Spleen (tissue), 11 donors: ENCODE data around the gene PACRG. TPM values are rescaled to one million over a fixed set of nuclear protein-coding genes. Genes with fewer than 3 reads are reported as not detected.

Experiments
- DNase-seq: peaks from one replicate; pipeline ENCODE4 v3.0.0-alpha.2; 2020
- H3K27ac ChIP-seq, 8 donors: fragments of 200-600 bp; sonication (generic) in 7 of 8; 1 replicate in 4 of 8; 2 replicates in 4 of 8; pipeline versions ENCODE4 v1.5.0 to v1.8.0; 2016 to 2021; ENCODE audit warnings: inconsistent platforms in 4 of 8, mild to moderate bottlenecking in 4 of 8, moderate library complexity in 1 of 8
- H3K27me3 ChIP-seq, 7 donors: fragments of 200-600 bp; sonication (generic) in 6 of 7; replicated peaks in 1 of 7; 1 replicate in 4 of 7; 2 replicates in 3 of 7; pipeline versions ENCODE4 v1.5.0 to v1.8.0; 2016 to 2021; ENCODE audit warnings: inconsistent platforms in 3 of 7, mild to moderate bottlenecking in 1 of 7
- H3K36me3 ChIP-seq, 6 donors: fragments of 200-600 bp; sonication (generic) in 5 of 6; 1 replicate in 4 of 6; 2 replicates in 2 of 6; pipeline versions ENCODE4 v1.5.0 to v1.8.0; 2016 to 2021; ENCODE audit warnings: inconsistent platforms in 2 of 6
- H3K4me1 ChIP-seq, 6 donors: fragments of 200-600 bp; sonication (generic) in 5 of 6; 1 replicate in 3 of 6; 2 replicates in 3 of 6; pipeline versions ENCODE4 v1.5.0 to v1.8.0; 2016 to 2021; ENCODE audit warnings: inconsistent platforms in 3 of 6
- H3K4me3 ChIP-seq, 8 donors: fragments of 200-600 bp; sonication (generic) in 7 of 8; 1 replicate in 4 of 8; 2 replicates in 4 of 8; pipeline versions ENCODE4 v1.5.0 to v1.8.0; 2016 to 2021; ENCODE audit warnings: inconsistent platforms in 4 of 8, mild to moderate bottlenecking in 4 of 8, moderate library complexity in 2 of 8
- H3K9me3 ChIP-seq, 8 donors: fragments of 200-600 bp; sonication (generic) in 7 of 8; 1 replicate in 4 of 8; 2 replicates in 4 of 8; pipeline versions ENCODE4 v1.5.0 to v1.8.0; 2016 to 2021; ENCODE audit warnings: inconsistent platforms in 4 of 8
- POLR2A ChIP-seq, 3 donors: fragments of 450-650 bp; IDR thresholded peaks; one replicate each; pipeline ENCODE4 v1.5.1; 2017; ENCODE audit warnings: antibody characterized with exemption in 3 of 3, mild to moderate bottlenecking in 1 of 3
- POLR2AphosphoS5 ChIP-seq, 3 donors: sonication (generic); formaldehyde crosslinking; IDR thresholded peaks; one replicate each; pipeline ENCODE4 v1.5.1; 2017; ENCODE audit warnings: antibody characterized with exemption in 3 of 3
- WGBS, 5 donors: extraction: QIAGEN DNeasy Blood & Tissue Kit in 3 of 5; methylation state at CpG; one replicate each; pipeline versions ENCODE4 v1.1.5 to v1.1.7; 2013 to 2018; 5-methylcytosine and 5-hydroxymethylcytosine counted together
- intact Hi-C: fragments of 100-400 bp; cut with DNase I; formaldehyde crosslinking; loops from one replicate; pipeline ENCODE4 v1.15.0; 2023; ENCODE audit warnings: low total_unique reads
- polyA plus RNA-seq, 3 donors: library from polyadenylated mRNA; stranded (reverse); fragments of 200-250 nt; gene quantifications; one replicate each; pipeline ENCODE4 v1.2.1, GENCODE V29; 2013
- small RNA-seq, 4 donors: library from RNA; depleted of rRNA; stranded (forward); fragments of <200 nt; gene quantifications; one replicate each; pipeline ENCODE3, GENCODE V24; 2016
- total RNA-seq, 7 donors: library from RNA; depleted of rRNA in 3 of 7; stranded (reverse); fragments of >200 nt in 3 of 7; fragmentation: NEBNext Ultra II Directional in 4 of 7; extraction: Animal tissue kit (Norgen Biotek cat#: 25700) in 4 of 7; gene quantifications; one replicate each; pipeline versions ENCODE4 v1.1.0 to v1.2.1, GENCODE V29; 2016 to 2021
- TF ChIP-seq, protein P1 (sequence below), 11 experiments: fragments of 200-600 bp in 7 of 11; fragments of 450-650 bp in 4 of 11; sonication (generic) in 4 of 11; IDR thresholded peaks in 8 of 11; conservative IDR thresholded peaks in 3 of 11; 1 replicate in 7 of 11; 2 replicates in 4 of 11; pipeline versions ENCODE4 v1.4.0 to v1.8.0; 2016 to 2021; ENCODE audit warnings: antibody characterized with exemption in 11 of 11, inconsistent platforms in 4 of 11, mild to moderate bottlenecking in 1 of 11
- donor health status: healthy with polysubstance abuse.
- donor health status: DM: no; HTN: no; CAD: no; lungs with moderate emphysema.
- donor health status: DM: no; HTN: no; CAD: no.
- donor health status: Bipolar disorder and iron deficiency.
- donor health status: healthy.
- donor health status: DM: no; HTN: no; CAD: no.
- donor health status: DM: yes; HTN: yes; CAD: no.

The PACRG gene
- total and polyA plus RNA-seq, 10 donors = 0.32 to 2.0 (median 1.0) TPM; not detected in 5

DNA sequence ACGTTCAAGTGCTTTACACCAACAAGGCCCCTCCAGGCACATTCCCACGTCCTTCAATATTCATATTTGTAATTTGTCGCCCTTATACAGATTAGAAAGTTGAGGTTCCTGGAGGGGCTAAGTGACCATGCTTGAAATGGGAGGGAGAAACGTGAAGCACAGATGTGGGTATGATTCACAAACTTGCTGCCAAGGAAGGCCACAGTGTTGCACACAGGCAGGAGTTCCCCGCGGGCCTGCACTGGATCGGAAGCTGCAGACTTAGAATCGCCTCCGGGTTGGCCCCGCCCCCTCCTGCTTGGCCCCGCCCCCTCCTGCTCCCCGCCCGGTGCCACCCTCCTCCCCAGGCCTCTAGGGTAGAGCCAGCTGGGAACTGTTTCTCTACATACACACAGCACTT, 628.5 kb downstream of the PACRG start:
- H3K27me3 ChIP-seq = no peaks in the 10 kb centered on the region
- TF ChIP-seq, protein P1, sequence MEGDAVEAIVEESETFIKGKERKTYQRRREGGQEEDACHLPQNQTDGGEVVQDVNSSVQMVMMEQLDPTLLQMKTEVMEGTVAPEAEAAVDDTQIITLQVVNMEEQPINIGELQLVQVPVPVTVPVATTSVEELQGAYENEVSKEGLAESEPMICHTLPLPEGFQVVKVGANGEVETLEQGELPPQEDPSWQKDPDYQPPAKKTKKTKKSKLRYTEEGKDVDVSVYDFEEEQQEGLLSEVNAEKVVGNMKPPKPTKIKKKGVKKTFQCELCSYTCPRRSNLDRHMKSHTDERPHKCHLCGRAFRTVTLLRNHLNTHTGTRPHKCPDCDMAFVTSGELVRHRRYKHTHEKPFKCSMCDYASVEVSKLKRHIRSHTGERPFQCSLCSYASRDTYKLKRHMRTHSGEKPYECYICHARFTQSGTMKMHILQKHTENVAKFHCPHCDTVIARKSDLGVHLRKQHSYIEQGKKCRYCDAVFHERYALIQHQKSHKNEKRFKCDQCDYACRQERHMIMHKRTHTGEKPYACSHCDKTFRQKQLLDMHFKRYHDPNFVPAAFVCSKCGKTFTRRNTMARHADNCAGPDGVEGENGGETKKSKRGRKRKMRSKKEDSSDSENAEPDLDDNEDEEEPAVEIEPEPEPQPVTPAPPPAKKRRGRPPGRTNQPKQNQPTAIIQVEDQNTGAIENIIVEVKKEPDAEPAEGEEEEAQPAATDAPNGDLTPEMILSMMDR (IDR thresholded peaks at IDR 0.05 in 8 of 11, conservative IDR thresholded peaks at IDR 0.05 in 3 of 11) = no peak
- TF ChIP-seq POLR2A (IDR thresholded peaks at IDR 0.05) (no peak), POLR2AphosphoS5 (IDR thresholded peaks at IDR 0.05) (peak in 2 of 3 donors; percentile 39 to 51)
- H3K36me3 ChIP-seq = no peaks in the 10 kb centered on the region
- H3K9me3 ChIP-seq = no peaks in the 10 kb centered on the region
- DNase-seq = no peak
- peaks cover 19 to 48% (median 31%) of the 10 kb centered on the region in 6 donors for H3K4me1 ChIP-seq
- intact Hi-C loops = no loop called here
- WGBS, 5 donors = 37 to 55% (median 44%) methylated on average over 12 to 13 of the region's 13 CpGs
- no peak overlapping the region for H3K4me3 ChIP-seq
- H3K27ac ChIP-seq = peak overlapping the region in 7 of 8 donors; percentile 54 to 86 (median 77)

GRCh38 chr6:163356743-163357142, 629.0 kb downstream of the PACRG start:
- Histone ChIP-seq H3K27ac (peak overlapping the region in 3 of 8 donors; percentile 76 to 86 (median 77)), H3K4me1 (peaks cover 19 to 48% (median 31%) of the 10 kb centered on the region in 6 donors), H3K9me3 (no peaks in the 10 kb centered on the region), H3K4me3 (no peak overlapping the region), H3K36me3 (no peaks in the 10 kb centered on the region), H3K27me3 (no peaks in the 10 kb centered on the region)
- WGBS, 5 donors = 94 to 99% (median 95%) methylated on average over 6 of the region's 6 CpGs
- DNase-seq = no peak
- intact Hi-C loops = no loop called here
- TF ChIP-seq POLR2A (IDR thresholded peaks at IDR 0.05) (no peak), POLR2AphosphoS5 (IDR thresholded peaks at IDR 0.05) (no peak)
- TF ChIP-seq, protein P1 (IDR thresholded peaks at IDR 0.05 in 8 of 11, conservative IDR thresholded peaks at IDR 0.05 in 3 of 11) = no peak

DNA sequence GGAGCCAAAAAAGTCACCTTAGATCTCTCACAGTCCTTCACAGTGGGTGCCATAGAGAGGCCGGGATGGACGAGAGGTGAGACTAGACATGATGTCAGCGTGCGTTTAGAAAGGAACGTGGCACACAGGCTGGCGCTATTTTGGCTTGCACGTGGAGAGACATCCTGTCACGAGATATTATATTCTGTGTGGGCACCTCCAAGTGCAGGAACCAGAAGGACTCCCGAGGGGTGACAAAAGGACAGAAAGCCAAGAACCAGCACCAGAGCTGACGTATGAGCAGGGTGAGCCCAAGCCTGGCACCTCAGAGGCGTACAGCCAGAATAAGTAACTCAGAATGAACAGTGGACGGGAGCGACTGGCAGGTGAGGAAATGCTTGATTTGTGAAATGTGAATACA, 636.9 kb downstream of the PACRG start:
- H3K4me1 ChIP-seq = peaks cover 0 to 8% (median 0%) of the 10 kb centered on the region in 6 donors
- intact Hi-C loops = no loop called here
- DNase-seq = no peak
- H3K9me3 ChIP-seq = no peaks in the 10 kb centered on the region
- no peak for TF ChIP-seq POLR2A (IDR thresholded peaks at IDR 0.05)
- TF ChIP-seq POLR2AphosphoS5 (IDR thresholded peaks at IDR 0.05) = no peak
- TF ChIP-seq, protein P1 (IDR thresholded peaks at IDR 0.05 in 8 of 11, conservative IDR thresholded peaks at IDR 0.05 in 3 of 11) = no peak
- H3K27me3 ChIP-seq = no peaks in the 10 kb centered on the region
- H3K36me3 ChIP-seq = no peaks in the 10 kb centered on the region
- H3K27ac ChIP-seq = no peak overlapping the region
- H3K4me3 ChIP-seq = no peak overlapping the region
- 89 to 95% (median 92%) methylated on average over 13 of the region's 13 CpGs for WGBS, 5 donors

Small RNA genes lying within 50 kb of the gene (small RNA-seq; reads per million reads assigned to genes)
- gene AL031121.1 = 0 reads per million in 4 donors
- gene AL590286.1 = 0 reads per million in 4 donors

Other genes starting within 250 kb of the PACRG start
- 10 to 100 TPM in 4 of 7 donors, 1 to 10 TPM in 3; 5.6 to 14.1 (median 10.2) TPM for gene PRKN, start 208 bp upstream of the PACRG start, total RNA-seq
- under 1 TPM; 0.23 to 0.54 (median 0.28) TPM for gene PRKN, start 208 bp upstream of the PACRG start, polyA plus RNA-seq